Smooth muscle cell of the pulmonary artery (primary cell): ENCODE results near the gene ZSCAN5A. TPM values are rescaled to one million over a fixed set of nuclear protein-coding genes. Genes with fewer than 3 reads are reported as not detected.

ENCODE experiments used
- total RNA-seq: library from RNA; depleted of rRNA; stranded (reverse); fragments of >200 nt; gene quantifications from 2 replicates; pipeline ENCODE4 v1.2.3, GENCODE V29; 2014

The ZSCAN5A gene
- 5.2 and 8.9 TPM in 2 replicates for total RNA-seq

GRCh38 chr19:56314381-56315076 lies at the start of gene ZSCAN5A:
TSS of gene ZSCAN5A (minus strand) at chr19:56314839. CDS start at chr19:56225046, 89,793 bp downstream.

GRCh38 chr19:56272161-56272798 lies 42.4 kb downstream of the ZSCAN5A start, which contains the start of gene EDDM13:
TSS of gene EDDM13 (plus strand) at chr19:56272748. CDS start at chr19:56272835, 87 bp downstream.

GRCh38 chr19:56201973-56202372 lies 112.7 kb downstream of the ZSCAN5A start, which contains the start of gene ZSCAN5C:
TSS of gene ZSCAN5C (plus strand) at chr19:56202273. CDS start at chr19:56205914, 3,641 bp downstream.

GRCh38 chr19:56197646-56198045 lies 117.0 kb downstream of the ZSCAN5A start, which contains the start of gene ZSCAN5B:
TSS of gene ZSCAN5B (minus strand) at chr19:56197783. CDS start at chr19:56193052, 4,731 bp downstream.

GRCh38 chr19:56175861-56176307 lies 138.8 kb downstream of the ZSCAN5A start, which contains the start of gene GALP:
TSS of gene GALP (plus strand) at chr19:56176008. CDS start at chr19:56177109, 1,101 bp downstream.

Other genes with a start within 250 kb of the ZSCAN5A start
- gene ZNF787, start 193.5 kb downstream of the ZSCAN5A start, total RNA-seq: 26.9 and 38.1 TPM in 2 replicates
- gene ZNF444, start 173.6 kb downstream of the ZSCAN5A start, total RNA-seq: 18.3 and 19.0 TPM in 2 replicates
- gene GALP, start 138.8 kb downstream of the ZSCAN5A start, total RNA-seq: not detected in 2 replicates
- gene ZSCAN5B, start 117.1 kb downstream of the ZSCAN5A start, total RNA-seq: not detected in 2 replicates
- gene ZSCAN5C, start 112.6 kb downstream of the ZSCAN5A start, total RNA-seq: not detected in 2 replicates
- gene EDDM13, start 42.1 kb downstream of the ZSCAN5A start, total RNA-seq: not detected in 2 replicates
- gene ZNF582, start 78.7 kb upstream of the ZSCAN5A start, total RNA-seq: 3.1 TPM in 2 replicates
- 3.9 and 4.7 TPM in 2 replicates for gene ZNF583, start 89.5 kb upstream of the ZSCAN5A start, total RNA-seq
- gene ZNF667, start 162.5 kb upstream of the ZSCAN5A start, total RNA-seq: 7.8 and 12.9 TPM in 2 replicates
- gene ZNF471, start 193.0 kb upstream of the ZSCAN5A start, total RNA-seq: 6.7 and 7.1 TPM in 2 replicates
- gene ZFP28, start 224.1 kb upstream of the ZSCAN5A start, total RNA-seq: 9.2 and 10.2 TPM in 2 replicates